ENCODE data around the gene PGAM5. TPM values are rescaled to one million over a fixed set of nuclear protein-coding genes. Genes with fewer than 3 reads are reported as not detected.
A peak's percentile ranks its signal among the peaks of the same experiment; 100 is the strongest.

The PGAM5 gene
- total RNA-seq, 1 experiment from 2014 or later = 135 TPM

DNA sequence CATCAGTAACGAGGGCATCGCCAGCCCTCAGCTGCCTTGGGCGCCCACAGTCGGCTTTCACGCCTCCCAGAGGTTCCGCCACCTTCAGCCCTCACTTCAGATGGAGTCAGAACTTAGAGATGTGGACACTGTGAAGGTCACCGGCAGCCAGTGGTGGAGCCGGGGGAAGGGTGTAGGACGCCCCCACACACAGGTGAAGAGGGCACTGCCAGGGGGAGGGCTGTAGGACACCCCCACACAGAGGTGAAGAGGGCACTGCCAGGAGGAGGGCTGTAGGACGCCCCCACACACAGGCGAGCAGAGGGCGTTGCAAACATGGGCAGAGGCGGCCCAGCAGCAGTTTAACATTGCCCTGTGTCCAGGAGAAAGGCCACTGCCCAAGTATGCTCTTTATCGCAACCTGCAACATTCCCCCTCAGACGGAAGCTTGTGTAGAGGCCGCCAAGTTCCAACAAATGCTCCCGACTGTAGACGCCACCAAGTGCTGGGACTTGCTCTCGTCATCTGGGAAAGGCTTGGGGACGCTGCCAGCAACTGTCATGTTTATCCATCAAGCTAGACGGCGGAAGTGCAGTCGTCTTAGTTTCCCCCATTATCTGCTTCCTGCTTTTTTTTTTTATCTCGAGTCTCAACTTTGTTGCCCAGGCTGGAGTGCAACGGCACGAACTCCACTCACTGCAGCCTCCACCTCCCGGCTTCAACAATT lies 55.9 kb downstream of the PGAM5 start:
- intact Hi-C loops (cut with micrococcal nuclease) = no loop called here
- H4K20me1 ChIP-seq (ENCODE audit: low read length) = no peaks in the 10 kb centered on the region
- H3K27me3 ChIP-seq (ENCODE audit: low read length) = no peaks in the 10 kb centered on the region
- H3K79me2 ChIP-seq (ENCODE audit: low read length) = peaks cover 11% of the 10 kb centered on the region
- DNase-seq (peak; percentile 40), ATAC-seq (no peak)
- ChIA-PET CTCF (no interaction called here), POLR2A (ENCODE audit: unreplicated experiment) (interaction anchor here (0.7 kb wide), 1 partner anchor 583 kb away, joined by 6 read pairs; no protein-coding TSS in a partner anchor)
- H3K9me2 ChIP-seq (replicated peaks; ENCODE audit: low read length) = no peaks in the 10 kb centered on the region
- H3K27ac ChIP-seq (ENCODE audit: low read length) = peak overlapping the region; percentile 32; the same call in 1 of the 2 replicates
- no TSS peak for BruUV-seq (replicated peaks)
- H3K9me3 ChIP-seq (ENCODE audit: low read length) = no peaks in the 10 kb centered on the region
- no peak overlapping the region for H2AFZ ChIP-seq (ENCODE audit: low read length)
- 0 out of 2 replicates have a peak overlapping the region, but pooled peaks have one; percentile 4 for H3K4me2 ChIP-seq (ENCODE audit: low read length)
- peaks cover 17% of the 10 kb centered on the region for H3K4me1 ChIP-seq (ENCODE audit: insufficient read depth, low read length)
- H3F3A ChIP-seq (ENCODE audit: low read length, unreplicated experiment) = peaks cover 5% of the 10 kb centered on the region
- no peak overlapping the region for H3K9ac ChIP-seq (ENCODE audit: low read length)
- H3K36me3 ChIP-seq (ENCODE audit: low read depth, low read length) = peaks cover 20% of the 10 kb centered on the region; the same call in 1 of the 2 replicates
- H3K4me3 ChIP-seq (ENCODE audit: low read length) = no peak overlapping the region
- no peak for TF ChIP-seq EZH2 (IDR thresholded peaks at IDR 0.05; ENCODE audit: low read length, unreplicated experiment)

DNA sequence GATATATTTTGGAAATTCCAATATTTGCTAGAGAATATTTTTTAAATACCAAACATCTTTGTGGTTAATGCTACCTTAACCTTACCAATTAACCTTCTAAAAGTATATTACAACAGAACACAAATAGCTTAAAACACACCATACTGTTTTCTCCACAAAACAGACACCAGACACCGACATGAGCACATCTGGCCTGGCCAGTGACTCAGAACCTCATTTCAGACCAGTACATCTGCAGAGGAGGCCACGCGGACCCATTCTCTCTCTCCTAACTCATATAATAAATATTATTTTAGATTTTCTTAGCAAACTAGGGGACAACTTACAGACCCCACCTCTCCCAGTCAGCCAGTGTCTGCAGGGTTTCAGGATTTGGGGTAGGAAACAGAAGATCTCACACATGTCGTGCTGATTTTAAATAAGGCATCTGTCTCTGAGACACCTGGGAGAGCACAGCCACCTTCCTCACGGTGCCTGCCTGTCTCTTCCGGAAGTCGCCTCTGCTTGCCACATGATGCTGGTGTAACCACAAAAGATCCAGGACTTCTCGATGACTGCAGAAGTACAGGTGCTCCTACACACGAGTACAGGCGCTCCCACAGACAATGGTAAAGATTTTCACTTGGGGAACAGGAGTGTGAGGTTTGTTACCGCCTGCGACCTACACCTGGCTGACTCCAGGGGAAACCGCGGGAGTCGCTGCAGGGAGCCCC lies 60.6 kb downstream of the PGAM5 start:
- no peak for DNase-seq
- Histone ChIP-seq H3K9ac (ENCODE audit: low read length) (no peak overlapping the region), H3F3A (ENCODE audit: low read length, unreplicated experiment) (peaks cover 5% of the 10 kb centered on the region), H3K27ac (ENCODE audit: low read length) (no peak overlapping the region), H3K27me3 (ENCODE audit: low read length) (no peaks in the 10 kb centered on the region), H3K79me2 (ENCODE audit: low read length) (no peaks in the 10 kb centered on the region), H3K9me2 (replicated peaks; ENCODE audit: low read length) (no peaks in the 10 kb centered on the region), H3K4me3 (ENCODE audit: low read length) (no peak overlapping the region), H4K20me1 (ENCODE audit: low read length) (no peaks in the 10 kb centered on the region), H2AFZ (ENCODE audit: low read length) (no peak overlapping the region), H3K4me1 (ENCODE audit: insufficient read depth, low read length) (peaks cover 9% of the 10 kb centered on the region), H3K36me3 (ENCODE audit: low read depth, low read length) (peaks cover 43% of the 10 kb centered on the region), H3K9me3 (ENCODE audit: low read length) (no peaks in the 10 kb centered on the region), H3K4me2 (ENCODE audit: low read length) (no peak overlapping the region)
- TF ChIP-seq, protein P1, sequence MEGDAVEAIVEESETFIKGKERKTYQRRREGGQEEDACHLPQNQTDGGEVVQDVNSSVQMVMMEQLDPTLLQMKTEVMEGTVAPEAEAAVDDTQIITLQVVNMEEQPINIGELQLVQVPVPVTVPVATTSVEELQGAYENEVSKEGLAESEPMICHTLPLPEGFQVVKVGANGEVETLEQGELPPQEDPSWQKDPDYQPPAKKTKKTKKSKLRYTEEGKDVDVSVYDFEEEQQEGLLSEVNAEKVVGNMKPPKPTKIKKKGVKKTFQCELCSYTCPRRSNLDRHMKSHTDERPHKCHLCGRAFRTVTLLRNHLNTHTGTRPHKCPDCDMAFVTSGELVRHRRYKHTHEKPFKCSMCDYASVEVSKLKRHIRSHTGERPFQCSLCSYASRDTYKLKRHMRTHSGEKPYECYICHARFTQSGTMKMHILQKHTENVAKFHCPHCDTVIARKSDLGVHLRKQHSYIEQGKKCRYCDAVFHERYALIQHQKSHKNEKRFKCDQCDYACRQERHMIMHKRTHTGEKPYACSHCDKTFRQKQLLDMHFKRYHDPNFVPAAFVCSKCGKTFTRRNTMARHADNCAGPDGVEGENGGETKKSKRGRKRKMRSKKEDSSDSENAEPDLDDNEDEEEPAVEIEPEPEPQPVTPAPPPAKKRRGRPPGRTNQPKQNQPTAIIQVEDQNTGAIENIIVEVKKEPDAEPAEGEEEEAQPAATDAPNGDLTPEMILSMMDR (conservative IDR thresholded peaks at IDR 0.05; ENCODE audit: low read depth, low read length) = no peak
- no peak for TF ChIP-seq EZH2 (IDR thresholded peaks at IDR 0.05; ENCODE audit: low read length, unreplicated experiment)
- no peak for ATAC-seq
- POLR2A ChIA-PET (ENCODE audit: unreplicated experiment) = no interaction called here
- intact Hi-C loops (cut with micrococcal nuclease) = no loop called here
- CTCF ChIA-PET = no interaction called here
- TSS peak; percentile 24 for BruUV-seq (replicated peaks)

Other genes starting within 250 kb of the PGAM5 start
- gene FBRSL1, start 220.7 kb upstream of the PGAM5 start, total RNA-seq (2014; rRNA removed) = 45.3 and 62.3 TPM in 2 replicates
- not detected in 2 replicates for gene LRCOL1, start 100.3 kb upstream of the PGAM5 start, total RNA-seq (2014; rRNA removed)
- gene P2RX2, start 92.1 kb upstream of the PGAM5 start, total RNA-seq (2014; rRNA removed) = not detected in 2 replicates
- gene POLE, start 23.5 kb upstream of the PGAM5 start, total RNA-seq (2014; rRNA removed) = 91.7 and 96.1 TPM in 2 replicates
- 38.6 and 42.7 TPM in 2 replicates for gene PXMP2, start 23.3 kb upstream of the PGAM5 start, total RNA-seq (2014; rRNA removed)
- gene ANKLE2, start 51.0 kb downstream of the PGAM5 start, total RNA-seq (2014; rRNA removed) = 85.2 and 85.9 TPM in 2 replicates
- gene GOLGA3, start 118.0 kb downstream of the PGAM5 start, total RNA-seq (2014; rRNA removed) = 86.9 and 130 TPM in 2 replicates
- 23.3 and 25.8 TPM in 2 replicates for gene CHFR, start 176.8 kb downstream of the PGAM5 start, total RNA-seq (2014; rRNA removed)
- 5.9 and 8.6 TPM in 2 replicates for gene ZNF605, start 245.5 kb downstream of the PGAM5 start, total RNA-seq (2014; rRNA removed)